C4-2B (cell line): ENCODE measurements around the gene ITSN1.

Source experiments
- ZFX ChIP-seq: fragments of 450-650 bp; IDR thresholded peaks from 2 replicates; pipeline ENCODE4 v1.6.1; 2017
- TF ChIP-seq, protein P1 (sequence below): fragments of 450-650 bp; conservative IDR thresholded peaks from 2 replicates; pipeline ENCODE4 v1.5.1; 2017; ENCODE audit warnings: mild to moderate bottlenecking

DNA sequence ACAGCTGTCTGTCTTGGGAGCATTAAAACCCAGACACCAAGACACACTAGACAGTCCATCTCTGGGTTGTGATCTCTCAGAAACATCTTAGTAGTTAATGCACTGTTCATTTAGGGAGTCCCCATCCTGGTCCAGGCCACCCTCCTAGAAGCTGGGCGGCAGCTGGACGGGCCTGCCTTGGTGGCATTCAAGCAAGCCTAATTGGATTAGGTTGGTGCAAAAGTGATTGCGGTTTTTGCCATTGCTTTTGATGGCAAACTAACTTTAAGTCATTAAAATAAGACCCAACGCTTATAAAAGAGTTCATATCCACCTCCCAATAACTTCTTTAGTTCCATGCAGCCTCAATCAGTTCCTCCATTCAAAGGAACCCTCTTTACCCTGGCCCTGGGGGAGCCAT lies 251.6 kb downstream of the ITSN1 start:
- TF ChIP-seq, protein P1, sequence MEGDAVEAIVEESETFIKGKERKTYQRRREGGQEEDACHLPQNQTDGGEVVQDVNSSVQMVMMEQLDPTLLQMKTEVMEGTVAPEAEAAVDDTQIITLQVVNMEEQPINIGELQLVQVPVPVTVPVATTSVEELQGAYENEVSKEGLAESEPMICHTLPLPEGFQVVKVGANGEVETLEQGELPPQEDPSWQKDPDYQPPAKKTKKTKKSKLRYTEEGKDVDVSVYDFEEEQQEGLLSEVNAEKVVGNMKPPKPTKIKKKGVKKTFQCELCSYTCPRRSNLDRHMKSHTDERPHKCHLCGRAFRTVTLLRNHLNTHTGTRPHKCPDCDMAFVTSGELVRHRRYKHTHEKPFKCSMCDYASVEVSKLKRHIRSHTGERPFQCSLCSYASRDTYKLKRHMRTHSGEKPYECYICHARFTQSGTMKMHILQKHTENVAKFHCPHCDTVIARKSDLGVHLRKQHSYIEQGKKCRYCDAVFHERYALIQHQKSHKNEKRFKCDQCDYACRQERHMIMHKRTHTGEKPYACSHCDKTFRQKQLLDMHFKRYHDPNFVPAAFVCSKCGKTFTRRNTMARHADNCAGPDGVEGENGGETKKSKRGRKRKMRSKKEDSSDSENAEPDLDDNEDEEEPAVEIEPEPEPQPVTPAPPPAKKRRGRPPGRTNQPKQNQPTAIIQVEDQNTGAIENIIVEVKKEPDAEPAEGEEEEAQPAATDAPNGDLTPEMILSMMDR: no peak
- TF ChIP-seq ZFX: no peak
